ENCODE results near the gene ATOH8. TPM values are rescaled to one million over a fixed set of nuclear protein-coding genes. Genes with fewer than 3 reads are reported as not detected.

The ATOH8 gene
- total RNA-seq, 2 donors from 2014 or later, result 35.1 to 116 TPM

DNA sequence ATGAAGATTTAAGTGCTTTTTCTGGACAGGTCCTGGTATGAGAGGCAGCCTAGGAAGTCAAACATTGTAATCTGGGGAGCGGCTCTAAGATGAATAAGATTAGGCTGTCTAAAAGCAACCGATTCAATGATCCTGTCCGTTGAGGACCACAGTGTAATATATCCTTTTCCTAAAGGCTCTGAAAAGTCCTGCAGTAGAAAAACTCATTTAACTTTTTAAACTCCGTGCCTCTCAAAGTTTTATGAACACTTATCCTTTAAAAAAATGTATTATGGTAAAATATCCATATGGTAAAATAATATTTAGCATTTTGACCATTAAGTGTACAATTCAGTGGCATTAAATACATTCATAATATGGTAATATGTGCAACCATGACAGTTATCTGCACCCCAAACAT is 39.8 kb downstream of the ATOH8 start:
- H3K27me3 ChIP-seq, result no peaks in the 10 kb centered on the region
- peaks cover 3% of the 10 kb centered on the region for H3K36me3 ChIP-seq
- TF ChIP-seq, protein P1, sequence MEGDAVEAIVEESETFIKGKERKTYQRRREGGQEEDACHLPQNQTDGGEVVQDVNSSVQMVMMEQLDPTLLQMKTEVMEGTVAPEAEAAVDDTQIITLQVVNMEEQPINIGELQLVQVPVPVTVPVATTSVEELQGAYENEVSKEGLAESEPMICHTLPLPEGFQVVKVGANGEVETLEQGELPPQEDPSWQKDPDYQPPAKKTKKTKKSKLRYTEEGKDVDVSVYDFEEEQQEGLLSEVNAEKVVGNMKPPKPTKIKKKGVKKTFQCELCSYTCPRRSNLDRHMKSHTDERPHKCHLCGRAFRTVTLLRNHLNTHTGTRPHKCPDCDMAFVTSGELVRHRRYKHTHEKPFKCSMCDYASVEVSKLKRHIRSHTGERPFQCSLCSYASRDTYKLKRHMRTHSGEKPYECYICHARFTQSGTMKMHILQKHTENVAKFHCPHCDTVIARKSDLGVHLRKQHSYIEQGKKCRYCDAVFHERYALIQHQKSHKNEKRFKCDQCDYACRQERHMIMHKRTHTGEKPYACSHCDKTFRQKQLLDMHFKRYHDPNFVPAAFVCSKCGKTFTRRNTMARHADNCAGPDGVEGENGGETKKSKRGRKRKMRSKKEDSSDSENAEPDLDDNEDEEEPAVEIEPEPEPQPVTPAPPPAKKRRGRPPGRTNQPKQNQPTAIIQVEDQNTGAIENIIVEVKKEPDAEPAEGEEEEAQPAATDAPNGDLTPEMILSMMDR (IDR thresholded peaks at IDR 0.05), result no peak
- no peak for DNase-seq (ENCODE audit: low spot score)
- H3K27ac ChIP-seq, result peak overlapping the region; percentile 37 to 69
- peaks cover 0 to 82% of the 10 kb centered on the region in 2 donors for H3K4me1 ChIP-seq
- no peak overlapping the region for H3K4me3 ChIP-seq
- H3K9me3 ChIP-seq, result no peaks in the 10 kb centered on the region

GRCh38 chr2:85794038-85794441 is 40.2 kb downstream of the ATOH8 start:
- Histone ChIP-seq H3K36me3 (no peaks in the 10 kb centered on the region), H3K4me3 (no peak overlapping the region), H3K9me3 (no peaks in the 10 kb centered on the region), H3K4me1 (peaks cover 0 to 86% of the 10 kb centered on the region in 2 donors), H3K27me3 (no peaks in the 10 kb centered on the region), H3K27ac (peak overlapping the region; percentile 32 to 69)
- TF ChIP-seq, protein P1 (IDR thresholded peaks at IDR 0.05), result no peak
- DNase-seq (ENCODE audit: low spot score), result no peak

- TF ChIP-seq, protein P1 (IDR thresholded peaks at IDR 0.05), result no peak
- Histone ChIP-seq H3K27me3 (no peaks in the 10 kb centered on the region), H3K9me3 (no peaks in the 10 kb centered on the region), H3K4me1 (peaks cover 0 to 92% of the 10 kb centered on the region in 2 donors), H3K4me3 (no peak overlapping the region), H3K36me3 (no peaks in the 10 kb centered on the region), H3K27ac (peak overlapping the region; percentile 32 to 69)
- DNase-seq (ENCODE audit: low spot score), result no peak
These were observed 40.8 kb downstream of the ATOH8 start for GRCh38 chr2:85794491-85795121.

DNA sequence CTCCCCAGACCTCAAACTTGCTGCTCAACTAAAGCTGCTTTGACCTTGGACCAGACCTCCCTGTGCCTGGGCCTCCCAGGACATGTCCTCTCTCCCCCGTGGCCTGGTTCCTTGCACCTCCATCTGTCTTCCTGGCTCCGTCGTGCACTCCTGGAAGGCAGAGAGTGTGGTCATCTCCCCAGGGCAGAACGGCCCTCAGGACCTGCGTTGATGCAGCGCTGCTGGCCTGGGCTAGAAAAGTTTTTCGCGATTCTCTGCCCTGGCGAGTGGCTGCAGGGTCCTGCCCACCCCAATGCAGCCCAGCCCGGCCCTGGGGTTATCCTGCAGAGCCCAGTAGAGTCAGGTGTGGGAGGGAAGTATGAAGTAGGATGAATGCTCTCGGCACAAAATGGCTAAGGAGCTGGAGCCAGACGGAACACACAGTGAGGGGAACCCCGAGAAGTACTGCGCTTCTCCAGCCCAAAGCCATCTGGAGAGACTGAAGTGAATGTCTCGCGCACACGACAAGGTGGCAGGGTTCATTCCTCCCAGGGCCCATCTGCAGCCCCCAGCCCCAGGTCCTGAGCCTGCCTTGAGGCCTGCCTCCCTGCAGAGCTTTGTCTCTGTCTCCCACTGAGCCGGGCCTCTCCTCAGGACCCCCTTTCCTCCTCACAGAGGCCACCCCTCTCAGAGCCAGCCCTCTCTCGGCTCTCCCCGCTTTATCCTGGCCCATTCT is 41.7 kb downstream of the ATOH8 start:
- no peaks in the 10 kb centered on the region for H3K9me3 ChIP-seq
- H3K27ac ChIP-seq, result peak overlapping the region; percentile 32 to 69
- DNase-seq (ENCODE audit: low spot score), result no peak
- H3K4me3 ChIP-seq, result no peak overlapping the region
- H3K4me1 ChIP-seq, result peaks cover 0 to 86% of the 10 kb centered on the region in 2 donors
- no peaks in the 10 kb centered on the region for H3K27me3 ChIP-seq
- no peaks in the 10 kb centered on the region for H3K36me3 ChIP-seq
- TF ChIP-seq, protein P1 (IDR thresholded peaks at IDR 0.05), result no peak

DNA sequence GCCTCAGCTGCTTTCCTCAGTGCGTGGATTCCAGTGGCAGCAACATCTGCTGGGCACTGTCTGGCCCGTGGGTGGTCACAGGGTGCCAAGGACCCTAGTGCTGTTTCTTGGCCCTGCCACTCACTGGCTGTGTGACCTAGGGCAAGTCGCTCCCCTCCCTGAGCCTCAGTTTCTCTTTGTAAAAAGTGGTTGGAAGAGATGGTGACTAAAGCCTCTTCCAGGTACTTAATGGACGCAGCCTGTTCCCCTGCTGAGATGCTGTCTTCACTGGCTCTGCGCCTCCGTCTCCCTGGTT is 42.2 kb downstream of the ATOH8 start:
- no peaks in the 10 kb centered on the region for H3K27me3 ChIP-seq
- TF ChIP-seq, protein P1 (IDR thresholded peaks at IDR 0.05), result no peak
- no peak overlapping the region for H3K4me3 ChIP-seq
- DNase-seq (ENCODE audit: low spot score), result no peak
- H3K4me1 ChIP-seq, result peaks cover 0 to 81% of the 10 kb centered on the region in 2 donors
- H3K9me3 ChIP-seq, result peaks cover 0 to 3% of the 10 kb centered on the region in 2 donors
- peak overlapping the region; percentile 32 to 69 for H3K27ac ChIP-seq
- no peaks in the 10 kb centered on the region for H3K36me3 ChIP-seq
